Colonic mucosa (tissue), 4 donors: ENCODE data around the gene SMIM1. TPM values are rescaled to one million over a fixed set of nuclear protein-coding genes. Genes with fewer than 3 reads are reported as not detected.

ENCODE experiments used
- DNase-seq: peaks from one replicate; pipeline ENCODE4 v3.0.0-alpha.2; 2020
- H3K27ac ChIP-seq: fragments of 200-600 bp; one replicate; pipeline ENCODE4 v1.8.0; 2021
- H3K27me3 ChIP-seq: fragments of 200-600 bp; one replicate; pipeline ENCODE4 v1.8.0; 2021
- H3K36me3 ChIP-seq: fragments of 200-600 bp; one replicate; pipeline ENCODE4 v1.8.0; 2021
- H3K4me1 ChIP-seq: fragments of 200-600 bp; one replicate; pipeline ENCODE4 v1.8.0; 2021; ENCODE audit warnings: mild to moderate bottlenecking
- H3K4me3 ChIP-seq: fragments of 200-600 bp; one replicate; pipeline ENCODE4 v1.8.0; 2021
- H3K9ac ChIP-seq, 2 donors: one replicate each; pipeline ENCODE4 v1.7.0; 2013; ENCODE audit warnings: control low read depth in 2 of 2, low read depth in 2 of 2, low read length in 2 of 2
- H3K9me3 ChIP-seq: fragments of 200-600 bp; one replicate; pipeline ENCODE4 v1.8.0; 2021
- CTCF ChIP-seq: fragments of 200-600 bp; IDR thresholded peaks from one replicate; pipeline ENCODE4 v1.8.0; 2022; ENCODE audit warnings: antibody characterized with exemption, mild to moderate bottlenecking
- intact Hi-C: fragments of 100-400 bp; cut with DNase I; formaldehyde crosslinking; loops from one replicate; pipeline ENCODE4 v1.14.1; 2022
- total RNA-seq, 2 donors: library from RNA; stranded (reverse); fragmentation: NEBNext Ultra II Directional in 1 of 2; extraction: Animal tissue kit (Norgen Biotek cat#: 25700) in 1 of 2; gene quantifications; one replicate each; pipeline ENCODE4 v1.2.1, GENCODE V29; 2021
- donor health status: healthy.
- donor health status: DM: no; HTN: no; CAD: no.
- donor health status: DM: no; HTN: no; CAD: no.

The SMIM1 gene
- total RNA-seq, 2 donors from 2014 or later, result 1.9 to 2.4 TPM

GRCh38 chr1:3814771-3815561 is 42.4 kb downstream of the SMIM1 start:
- Histone ChIP-seq H3K4me1 (no peaks in the 10 kb centered on the region), H3K9ac (no peak overlapping the region), H3K4me3 (no peak overlapping the region), H3K36me3 (no peaks in the 10 kb centered on the region), H3K27ac (no peak overlapping the region), H3K9me3 (no peaks in the 10 kb centered on the region), H3K27me3 (no peaks in the 10 kb centered on the region)
- no peak for DNase-seq
- TF ChIP-seq CTCF, result no peak
- intact Hi-C loops, result no loop called here

DNA sequence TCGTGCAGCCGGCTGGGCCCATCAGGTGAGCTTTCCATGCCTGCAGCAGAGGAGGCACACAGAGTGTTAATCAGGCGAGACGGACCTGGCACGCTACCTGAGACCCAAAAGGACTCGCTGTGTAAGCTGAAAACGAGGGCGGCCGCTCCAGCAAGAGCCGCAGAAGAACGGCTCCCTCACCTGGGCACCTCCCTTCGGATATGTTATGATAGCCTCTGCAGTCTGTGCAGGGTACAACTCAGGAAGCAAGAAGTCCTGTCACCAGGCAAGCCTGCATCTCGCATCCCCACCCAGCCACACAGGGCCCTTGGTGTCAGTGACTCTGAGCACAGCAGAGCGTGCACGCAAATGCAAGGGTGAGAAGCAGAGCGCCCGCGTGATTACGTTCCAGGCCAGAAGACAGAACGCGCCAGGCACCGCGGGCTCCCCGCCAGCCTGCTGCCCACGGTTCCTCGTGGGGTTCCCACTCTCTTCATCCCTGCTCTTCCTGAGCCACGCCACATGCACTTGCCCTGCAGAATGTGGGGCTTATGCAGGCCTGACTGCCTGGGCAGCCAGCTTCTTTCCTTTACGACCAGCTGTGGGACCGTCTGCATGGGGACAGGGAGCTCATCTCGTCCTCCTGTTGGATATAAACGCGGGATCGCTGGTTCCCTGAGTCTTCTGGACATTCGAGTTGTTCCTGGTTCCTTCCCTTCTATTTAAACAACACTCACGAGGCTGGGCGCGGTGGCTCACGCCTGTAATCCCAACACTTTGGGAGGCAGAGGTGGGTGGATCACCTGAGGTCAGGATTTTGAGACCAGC is 44.0 kb downstream of the SMIM1 start:
- Histone ChIP-seq H3K27me3 (no peaks in the 10 kb centered on the region), H3K9me3 (no peaks in the 10 kb centered on the region), H3K27ac (no peak overlapping the region), H3K4me3 (no peak overlapping the region), H3K4me1 (no peaks in the 10 kb centered on the region), H3K9ac (no peak overlapping the region), H3K36me3 (no peaks in the 10 kb centered on the region)
- no peak for DNase-seq
- intact Hi-C loops, result no loop called here
- TF ChIP-seq CTCF, result no peak

DNA sequence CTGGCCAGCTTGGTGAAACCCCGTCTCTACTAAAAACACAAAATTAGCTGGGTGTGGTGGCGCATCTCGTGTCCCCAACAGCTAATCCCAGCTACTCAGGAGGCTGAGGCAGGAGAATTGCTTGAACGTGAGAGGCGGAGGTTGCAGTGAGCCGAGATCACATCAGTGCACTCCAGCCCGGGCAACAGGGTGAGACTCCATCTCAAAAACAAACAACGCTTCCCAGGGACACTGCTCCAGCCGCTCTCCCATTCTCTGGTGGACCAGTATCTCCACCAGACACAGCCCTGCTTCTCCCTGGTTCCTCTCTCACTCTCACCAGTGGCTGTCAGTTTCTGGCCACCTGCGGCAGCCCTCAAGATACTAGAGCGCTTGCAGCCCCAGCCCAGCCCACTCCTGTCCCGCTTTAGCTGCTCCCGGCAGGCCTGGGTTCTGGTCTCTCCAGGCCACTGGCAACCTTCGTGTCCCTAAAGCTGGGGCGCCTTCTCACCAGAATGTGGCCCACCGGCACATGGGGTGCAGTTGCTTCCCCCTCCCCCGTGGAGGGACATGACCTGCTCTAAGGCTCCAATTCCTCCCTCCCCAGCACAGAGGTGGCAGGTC is 44.7 kb downstream of the SMIM1 start:
- H3K36me3 ChIP-seq, result no peaks in the 10 kb centered on the region
- intact Hi-C loops, result no loop called here
- peak overlapping the region in 1 of 2 donors; percentile 2 for H3K9ac ChIP-seq
- TF ChIP-seq CTCF, result no peak
- no peak overlapping the region for H3K4me3 ChIP-seq
- DNase-seq, result no peak
- H3K9me3 ChIP-seq, result no peaks in the 10 kb centered on the region
- no peaks in the 10 kb centered on the region for H3K27me3 ChIP-seq
- no peak overlapping the region for H3K27ac ChIP-seq
- no peaks in the 10 kb centered on the region for H3K4me1 ChIP-seq

DNA sequence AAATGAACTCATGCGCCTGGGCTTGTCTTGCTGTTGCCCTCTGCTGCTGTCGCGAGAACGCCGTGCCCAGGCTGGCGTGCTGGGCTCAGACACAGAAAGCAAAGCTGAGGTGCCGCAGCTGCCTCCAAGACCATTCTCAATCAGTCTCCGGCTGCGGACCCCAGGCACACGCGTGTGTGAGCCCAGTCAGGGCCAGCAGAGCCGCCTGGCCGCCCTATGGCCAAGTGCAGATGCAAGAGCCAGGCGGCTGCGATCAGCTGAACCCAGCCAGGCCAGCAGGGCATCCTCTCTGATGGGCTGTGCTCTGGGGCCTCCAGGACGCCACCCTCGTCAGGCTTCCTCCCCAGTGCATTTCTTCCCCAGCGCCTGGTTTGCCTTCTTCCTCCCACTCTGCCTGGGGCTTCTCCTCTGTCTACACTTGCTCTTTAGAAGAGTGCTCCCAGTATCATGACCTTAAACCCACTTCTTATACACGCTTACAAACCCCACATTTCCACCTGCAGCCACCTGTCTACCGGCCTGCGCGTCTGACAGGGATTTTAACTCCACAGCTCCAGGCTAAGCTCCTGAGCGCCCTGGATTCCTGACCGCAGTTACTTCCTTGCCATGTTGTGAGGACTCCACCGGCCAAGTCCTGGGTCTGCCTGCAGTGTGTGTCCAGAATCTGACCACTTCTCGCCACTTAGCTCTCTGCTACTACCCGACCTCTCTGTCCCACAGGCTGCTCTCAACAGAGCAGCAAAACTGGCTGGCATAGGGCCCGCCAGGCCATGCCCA is 45.5 kb downstream of the SMIM1 start:
- Histone ChIP-seq H3K9ac (peak overlapping the region in 1 of 2 donors; percentile 2), H3K27ac (no peak overlapping the region), H3K27me3 (no peaks in the 10 kb centered on the region), H3K9me3 (no peaks in the 10 kb centered on the region), H3K36me3 (no peaks in the 10 kb centered on the region), H3K4me1 (no peaks in the 10 kb centered on the region), H3K4me3 (no peak overlapping the region)
- no peak for TF ChIP-seq CTCF
- no peak for DNase-seq
- intact Hi-C loops, result no loop called here

DNA sequence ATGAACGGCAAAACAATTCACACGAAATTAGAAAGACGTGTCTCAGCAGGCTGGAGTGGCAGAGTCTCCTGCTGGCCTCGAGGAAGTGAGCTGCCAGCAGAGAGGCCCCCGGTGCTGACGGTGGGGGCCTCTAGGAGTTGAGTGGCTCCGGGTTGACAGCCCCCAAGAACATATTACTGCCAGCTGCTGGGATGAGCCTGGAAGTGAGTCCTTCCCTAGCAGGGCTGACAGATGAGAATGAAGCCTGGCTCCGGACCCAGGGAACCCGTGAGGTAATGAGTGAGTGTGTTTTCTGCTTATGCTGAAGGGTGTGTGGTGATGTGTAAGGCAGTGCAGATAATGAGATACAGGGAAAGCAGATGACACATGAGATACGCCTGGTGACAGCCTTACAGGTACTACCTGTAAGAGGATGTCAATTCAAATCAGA is 47.2 kb downstream of the SMIM1 start:
- Histone ChIP-seq H3K27me3 (no peaks in the 10 kb centered on the region), H3K36me3 (no peaks in the 10 kb centered on the region), H3K4me1 (no peaks in the 10 kb centered on the region), H3K4me3 (no peak overlapping the region), H3K9ac (no peak overlapping the region), H3K27ac (no peak overlapping the region), H3K9me3 (no peaks in the 10 kb centered on the region)
- no peak for TF ChIP-seq CTCF
- intact Hi-C loops, result no loop called here
- no peak for DNase-seq
